ENCODE measurements around the gene MFAP1.
"Not testable (repeated sequence)": the region's sequence is repeated elsewhere in the genome, so short reads cannot be mapped to it uniquely, and the experiment has no call there.

DNA sequence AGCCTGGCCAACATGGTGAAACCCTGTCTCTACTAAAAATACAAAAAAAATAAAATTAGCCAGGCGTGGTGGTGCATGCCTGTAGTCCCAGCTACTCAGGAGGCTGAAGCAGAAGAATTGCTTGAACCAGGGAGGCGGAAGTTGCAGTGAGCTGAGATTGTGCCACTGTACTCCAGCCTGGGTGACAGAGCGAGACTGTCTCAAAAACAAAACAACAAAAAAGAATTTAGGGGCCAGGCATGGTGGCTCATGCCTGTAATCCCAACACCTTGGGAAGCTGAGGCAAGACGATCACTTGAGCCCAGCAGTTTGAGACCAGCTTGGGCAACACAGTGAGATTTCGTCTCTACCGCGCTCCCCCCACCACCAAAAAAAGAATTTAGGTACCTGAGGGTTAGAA, 21.8 kb downstream of the MFAP1 start:
- TF ChIP-seq, protein P1, sequence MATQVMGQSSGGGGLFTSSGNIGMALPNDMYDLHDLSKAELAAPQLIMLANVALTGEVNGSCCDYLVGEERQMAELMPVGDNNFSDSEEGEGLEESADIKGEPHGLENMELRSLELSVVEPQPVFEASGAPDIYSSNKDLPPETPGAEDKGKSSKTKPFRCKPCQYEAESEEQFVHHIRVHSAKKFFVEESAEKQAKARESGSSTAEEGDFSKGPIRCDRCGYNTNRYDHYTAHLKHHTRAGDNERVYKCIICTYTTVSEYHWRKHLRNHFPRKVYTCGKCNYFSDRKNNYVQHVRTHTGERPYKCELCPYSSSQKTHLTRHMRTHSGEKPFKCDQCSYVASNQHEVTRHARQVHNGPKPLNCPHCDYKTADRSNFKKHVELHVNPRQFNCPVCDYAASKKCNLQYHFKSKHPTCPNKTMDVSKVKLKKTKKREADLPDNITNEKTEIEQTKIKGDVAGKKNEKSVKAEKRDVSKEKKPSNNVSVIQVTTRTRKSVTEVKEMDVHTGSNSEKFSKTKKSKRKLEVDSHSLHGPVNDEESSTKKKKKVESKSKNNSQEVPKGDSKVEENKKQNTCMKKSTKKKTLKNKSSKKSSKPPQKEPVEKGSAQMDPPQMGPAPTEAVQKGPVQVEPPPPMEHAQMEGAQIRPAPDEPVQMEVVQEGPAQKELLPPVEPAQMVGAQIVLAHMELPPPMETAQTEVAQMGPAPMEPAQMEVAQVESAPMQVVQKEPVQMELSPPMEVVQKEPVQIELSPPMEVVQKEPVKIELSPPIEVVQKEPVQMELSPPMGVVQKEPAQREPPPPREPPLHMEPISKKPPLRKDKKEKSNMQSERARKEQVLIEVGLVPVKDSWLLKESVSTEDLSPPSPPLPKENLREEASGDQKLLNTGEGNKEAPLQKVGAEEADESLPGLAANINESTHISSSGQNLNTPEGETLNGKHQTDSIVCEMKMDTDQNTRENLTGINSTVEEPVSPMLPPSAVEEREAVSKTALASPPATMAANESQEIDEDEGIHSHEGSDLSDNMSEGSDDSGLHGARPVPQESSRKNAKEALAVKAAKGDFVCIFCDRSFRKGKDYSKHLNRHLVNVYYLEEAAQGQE (IDR thresholded peaks at IDR 0.05): not testable (repeated sequence)
- TF ChIP-seq GABPA (IDR thresholded peaks at IDR 0.05 in 1 of 2, conservative IDR thresholded peaks at IDR 0.05 in 1 of 2); FOXA1 (IDR thresholded peaks at IDR 0.05); JUND (IDR thresholded peaks at IDR 0.05); RAD21 (IDR thresholded peaks at IDR 0.05): not testable (repeated sequence)
- TF ChIP-seq, protein P2, sequence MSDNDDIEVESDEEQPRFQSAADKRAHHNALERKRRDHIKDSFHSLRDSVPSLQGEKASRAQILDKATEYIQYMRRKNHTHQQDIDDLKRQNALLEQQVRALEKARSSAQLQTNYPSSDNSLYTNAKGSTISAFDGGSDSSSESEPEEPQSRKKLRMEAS (IDR thresholded peaks at IDR 0.05): not testable (repeated sequence)
- TF ChIP-seq, protein P3, sequence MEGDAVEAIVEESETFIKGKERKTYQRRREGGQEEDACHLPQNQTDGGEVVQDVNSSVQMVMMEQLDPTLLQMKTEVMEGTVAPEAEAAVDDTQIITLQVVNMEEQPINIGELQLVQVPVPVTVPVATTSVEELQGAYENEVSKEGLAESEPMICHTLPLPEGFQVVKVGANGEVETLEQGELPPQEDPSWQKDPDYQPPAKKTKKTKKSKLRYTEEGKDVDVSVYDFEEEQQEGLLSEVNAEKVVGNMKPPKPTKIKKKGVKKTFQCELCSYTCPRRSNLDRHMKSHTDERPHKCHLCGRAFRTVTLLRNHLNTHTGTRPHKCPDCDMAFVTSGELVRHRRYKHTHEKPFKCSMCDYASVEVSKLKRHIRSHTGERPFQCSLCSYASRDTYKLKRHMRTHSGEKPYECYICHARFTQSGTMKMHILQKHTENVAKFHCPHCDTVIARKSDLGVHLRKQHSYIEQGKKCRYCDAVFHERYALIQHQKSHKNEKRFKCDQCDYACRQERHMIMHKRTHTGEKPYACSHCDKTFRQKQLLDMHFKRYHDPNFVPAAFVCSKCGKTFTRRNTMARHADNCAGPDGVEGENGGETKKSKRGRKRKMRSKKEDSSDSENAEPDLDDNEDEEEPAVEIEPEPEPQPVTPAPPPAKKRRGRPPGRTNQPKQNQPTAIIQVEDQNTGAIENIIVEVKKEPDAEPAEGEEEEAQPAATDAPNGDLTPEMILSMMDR (IDR thresholded peaks at IDR 0.05; ENCODE audit: low read depth, low read length, missing input control): not testable (repeated sequence)

Measured in liver (tissue), 3 donors.